K562 (cell line): ENCODE data around the gene PTH2. TPM values are rescaled to one million over a fixed set of nuclear protein-coding genes. Genes with fewer than 3 reads are reported as not detected.

Source experiments
- BRD4 ChIP-seq: fragments of 200-600 bp; sonication (generic); IDR thresholded peaks from 2 replicates; pipeline ENCODE4 v1.6.1; 2017; ENCODE audit warnings: inconsistent platforms
- BRF1 ChIP-seq: IDR thresholded peaks from 3 replicates; pipeline ENCODE4 v1.6.1; 2011; ENCODE audit warnings: borderline replicate concordance, mild to moderate bottlenecking; ENCODE audit not compliant: insufficient read length; ENCODE audit errors: extremely low read depth
- CREBBP ChIP-seq: IDR thresholded peaks from one replicate; pipeline ENCODE4 v1.6.1; 2012; ENCODE audit warnings: low read depth, mild to moderate bottlenecking, control low read depth, inconsistent platforms, low read length
- CXXC5 ChIP-seq: fragments of 250-450 bp; sonication (Bioruptor Pico); IDR thresholded peaks from 2 replicates; pipeline ENCODE4 v1.8.0; 2022; ENCODE audit warnings: inconsistent platforms, mild to moderate bottlenecking, moderate library complexity
- ELF4 ChIP-seq: fragments of 450-650 bp; formaldehyde crosslinking; IDR thresholded peaks from 2 replicates; pipeline ENCODE4 v1.4.0; 2022; ENCODE audit warnings: missing genetic modification characterization
- ETS2 ChIP-seq: IDR thresholded peaks from 2 replicates; pipeline ENCODE4 v1.6.1; 2016; ENCODE audit warnings: borderline replicate concordance, missing genetic modification characterization, mild to moderate bottlenecking, moderate library complexity, missing compliant biosample characterization; ENCODE audit not compliant: poor library complexity, severe bottlenecking
- ETV5 ChIP-seq: sonication (generic); formaldehyde crosslinking; IDR thresholded peaks from 2 replicates; pipeline ENCODE4 v1.4.0; 2020; ENCODE audit warnings: low read depth, mild to moderate bottlenecking, missing genetic modification reagents
- HMG20A ChIP-seq: fragments of 450-650 bp; formaldehyde crosslinking; conservative IDR thresholded peaks from 2 replicates; pipeline ENCODE4 v1.4.0; 2020; ENCODE audit warnings: mild to moderate bottlenecking, mixed read lengths
- NFE2 ChIP-seq: IDR thresholded peaks from 2 replicates; pipeline ENCODE4 v1.6.1; 2014; ENCODE audit warnings: antibody characterized with exemption, low read depth
- NFRKB ChIP-seq: fragments of 450-650 bp; IDR thresholded peaks from 2 replicates; pipeline ENCODE4 v1.6.1; 2016; ENCODE audit warnings: low read depth
- PHB ChIP-seq: fragments of 250-450 bp; sonication (Bioruptor Pico); IDR thresholded peaks from 2 replicates; pipeline ENCODE4 v1.5.0; 2021
- SP1 ChIP-seq: sonication (generic); formaldehyde crosslinking; IDR thresholded peaks from 2 replicates; pipeline ENCODE4 v1.8.1; 2022; ENCODE audit warnings: mild to moderate bottlenecking, missing genetic modification reagents
- SPI1 ChIP-seq: IDR thresholded peaks from 2 replicates; pipeline ENCODE4 v1.6.1; 2011; ENCODE audit warnings: low read depth, low read length, control low read depth, borderline replicate concordance
- SUPT5H ChIP-seq: fragments of 450-650 bp; IDR thresholded peaks from 2 replicates; pipeline ENCODE4 v1.6.1; 2016
- TEAD2 ChIP-seq: fragments of 450-650 bp; IDR thresholded peaks from 2 replicates; pipeline ENCODE4 v1.6.1; 2016; ENCODE audit warnings: missing genetic modification characterization, control low read depth, missing compliant biosample characterization
- ZC3H4 ChIP-seq: sonication (generic); formaldehyde crosslinking; IDR thresholded peaks from 2 replicates; pipeline ENCODE4 v1.9.0; 2021; ENCODE audit warnings: missing genetic modification reagents, borderline replicate concordance
- ZNF184 ChIP-seq: sonication (generic); formaldehyde crosslinking; IDR thresholded peaks from 2 replicates; pipeline ENCODE4 v1.5.0; 2020; ENCODE audit warnings: missing genetic modification reagents
- ZNF551 ChIP-seq: fragments of 250-450 bp; sonication (Bioruptor Pico); IDR thresholded peaks from 2 replicates; pipeline ENCODE4 v1.5.0; 2021; ENCODE audit warnings: mild to moderate bottlenecking, moderate library complexity
- polyA plus RNA-seq, 8 experiments: library from polyadenylated mRNA; depleted of rRNA in 4 of 8; stranded (reverse) in 5 of 8; unstranded in 3 of 8; fragments of >200 nt; fragmentation: Nextera tagmentation in 2 of 8; fragmentation: Illumina TruSeq in 1 of 8; extraction: Ambion mirVana in 2 of 8; extraction: Trizol in 1 of 8; gene quantifications; 2 replicates each; pipeline versions ENCODE4 v1.2.1 to v1.2.3, GENCODE V29; 2011 to 2014; ENCODE audit warnings: inconsistent platforms in 1 of 8, missing spikeins in 1 of 8
- total RNA-seq, 7 experiments: library from RNA; depleted of rRNA in 6 of 7; stranded (reverse); fragments of >200 nt in 6 of 7; fragmentation: Illumina TruSeq in 2 of 7; extraction: Trizol in 2 of 7; gene quantifications; 2 replicates each; pipeline versions ENCODE4 v1.2.1 to v1.2.3, GENCODE V29; 2011 to 2021; ENCODE audit warnings: low replicate concordance in 1 of 7
- TF ChIP-seq, protein P1 (sequence below): sonication (generic); formaldehyde crosslinking; IDR thresholded peaks from 2 replicates; pipeline ENCODE4 v1.8.0; 2023; ENCODE audit warnings: mild to moderate bottlenecking, missing genetic modification reagents
- TF ChIP-seq, protein P2 (sequence below): sonication (generic); formaldehyde crosslinking; IDR thresholded peaks from 2 replicates; pipeline ENCODE4 v1.8.0; 2022; ENCODE audit warnings: mild to moderate bottlenecking, missing genetic modification reagents
- TF ChIP-seq, protein P3 (sequence below): IDR thresholded peaks from 2 replicates; pipeline ENCODE4 v1.6.1; 2011; ENCODE audit warnings: borderline replicate concordance, low read depth, mild to moderate bottlenecking, moderate library complexity, low read length; ENCODE audit not compliant: insufficient read depth, poor library complexity, severe bottlenecking
- TF ChIP-seq, protein P4 (sequence below): fragments of 450-650 bp; formaldehyde crosslinking; IDR thresholded peaks from 2 replicates; pipeline ENCODE4 v1.4.0; 2020; ENCODE audit warnings: mild to moderate bottlenecking, mixed read lengths

PTH2 gene
- total and polyA plus RNA-seq, 9 of the 15 experiments (the other 6 are each of a cell fraction or from before 2014, with no cell fraction given) = 1.3 TPM; not detected in 8

DNA sequence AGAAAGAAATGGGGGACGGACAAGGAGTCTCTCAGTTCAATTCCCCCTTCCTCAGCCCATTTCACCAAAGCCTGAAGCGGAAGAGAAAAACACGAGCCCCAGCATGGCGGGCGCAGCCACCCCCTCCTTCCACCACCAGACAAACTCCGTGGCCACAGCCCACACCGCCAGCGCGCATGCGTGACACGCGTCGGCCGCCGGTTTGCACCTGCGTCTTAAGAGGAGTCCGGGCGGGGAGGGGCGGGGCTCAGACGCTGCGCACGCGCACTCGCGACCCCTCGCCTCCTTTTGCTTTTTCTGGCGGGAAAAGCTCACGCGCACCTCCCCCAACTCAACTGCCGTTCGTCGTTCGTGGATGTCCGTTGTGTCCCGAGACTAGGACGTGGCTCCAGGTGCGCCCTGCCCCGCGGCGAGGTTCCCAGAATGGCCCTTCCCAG, 35.3 kb downstream of the PTH2 start, which contains the start of gene KASH5 (continued):
- TF ChIP-seq NFRKB (0 out of 2 replicates have a peak, but pooled peaks have one; percentile 45), ETV5 (CRISPR knock-in tag) (no peak), SPI1 (no peak), ZC3H4 (no peak), ETS2 (tag) (no peak), BRF1 (no peak), ZNF184 (no peak), SP1 (CRISPR knock-in tag) (no peak), ZNF551 (CRISPR knock-in tag) (no peak), CXXC5 (CRISPR knock-in tag) (peak; percentile 68), BRD4 (no peak), TEAD2 (no peak), NFE2 (no peak), CREBBP (no peak), HMG20A (CRISPR knock-in tag) (no peak), PHB (CRISPR knock-in tag) (no peak), SUPT5H (peak; percentile 55), ELF4 (CRISPR knock-in tag) (no peak)
- TF ChIP-seq, protein P1, sequence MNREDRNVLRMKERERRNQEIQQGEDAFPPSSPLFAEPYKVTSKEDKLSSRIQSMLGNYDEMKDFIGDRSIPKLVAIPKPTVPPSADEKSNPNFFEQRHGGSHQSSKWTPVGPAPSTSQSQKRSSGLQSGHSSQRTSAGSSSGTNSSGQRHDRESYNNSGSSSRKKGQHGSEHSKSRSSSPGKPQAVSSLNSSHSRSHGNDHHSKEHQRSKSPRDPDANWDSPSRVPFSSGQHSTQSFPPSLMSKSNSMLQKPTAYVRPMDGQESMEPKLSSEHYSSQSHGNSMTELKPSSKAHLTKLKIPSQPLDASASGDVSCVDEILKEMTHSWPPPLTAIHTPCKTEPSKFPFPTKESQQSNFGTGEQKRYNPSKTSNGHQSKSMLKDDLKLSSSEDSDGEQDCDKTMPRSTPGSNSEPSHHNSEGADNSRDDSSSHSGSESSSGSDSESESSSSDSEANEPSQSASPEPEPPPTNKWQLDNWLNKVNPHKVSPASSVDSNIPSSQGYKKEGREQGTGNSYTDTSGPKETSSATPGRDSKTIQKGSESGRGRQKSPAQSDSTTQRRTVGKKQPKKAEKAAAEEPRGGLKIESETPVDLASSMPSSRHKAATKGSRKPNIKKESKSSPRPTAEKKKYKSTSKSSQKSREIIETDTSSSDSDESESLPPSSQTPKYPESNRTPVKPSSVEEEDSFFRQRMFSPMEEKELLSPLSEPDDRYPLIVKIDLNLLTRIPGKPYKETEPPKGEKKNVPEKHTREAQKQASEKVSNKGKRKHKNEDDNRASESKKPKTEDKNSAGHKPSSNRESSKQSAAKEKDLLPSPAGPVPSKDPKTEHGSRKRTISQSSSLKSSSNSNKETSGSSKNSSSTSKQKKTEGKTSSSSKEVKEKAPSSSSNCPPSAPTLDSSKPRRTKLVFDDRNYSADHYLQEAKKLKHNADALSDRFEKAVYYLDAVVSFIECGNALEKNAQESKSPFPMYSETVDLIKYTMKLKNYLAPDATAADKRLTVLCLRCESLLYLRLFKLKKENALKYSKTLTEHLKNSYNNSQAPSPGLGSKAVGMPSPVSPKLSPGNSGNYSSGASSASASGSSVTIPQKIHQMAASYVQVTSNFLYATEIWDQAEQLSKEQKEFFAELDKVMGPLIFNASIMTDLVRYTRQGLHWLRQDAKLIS (CRISPR knock-in tag) = no peak
- TF ChIP-seq, protein P2, sequence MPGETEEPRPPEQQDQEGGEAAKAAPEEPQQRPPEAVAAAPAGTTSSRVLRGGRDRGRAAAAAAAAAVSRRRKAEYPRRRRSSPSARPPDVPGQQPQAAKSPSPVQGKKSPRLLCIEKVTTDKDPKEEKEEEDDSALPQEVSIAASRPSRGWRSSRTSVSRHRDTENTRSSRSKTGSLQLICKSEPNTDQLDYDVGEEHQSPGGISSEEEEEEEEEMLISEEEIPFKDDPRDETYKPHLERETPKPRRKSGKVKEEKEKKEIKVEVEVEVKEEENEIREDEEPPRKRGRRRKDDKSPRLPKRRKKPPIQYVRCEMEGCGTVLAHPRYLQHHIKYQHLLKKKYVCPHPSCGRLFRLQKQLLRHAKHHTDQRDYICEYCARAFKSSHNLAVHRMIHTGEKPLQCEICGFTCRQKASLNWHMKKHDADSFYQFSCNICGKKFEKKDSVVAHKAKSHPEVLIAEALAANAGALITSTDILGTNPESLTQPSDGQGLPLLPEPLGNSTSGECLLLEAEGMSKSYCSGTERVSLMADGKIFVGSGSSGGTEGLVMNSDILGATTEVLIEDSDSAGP (CRISPR knock-in tag) = no peak
- TF ChIP-seq, protein P3, sequence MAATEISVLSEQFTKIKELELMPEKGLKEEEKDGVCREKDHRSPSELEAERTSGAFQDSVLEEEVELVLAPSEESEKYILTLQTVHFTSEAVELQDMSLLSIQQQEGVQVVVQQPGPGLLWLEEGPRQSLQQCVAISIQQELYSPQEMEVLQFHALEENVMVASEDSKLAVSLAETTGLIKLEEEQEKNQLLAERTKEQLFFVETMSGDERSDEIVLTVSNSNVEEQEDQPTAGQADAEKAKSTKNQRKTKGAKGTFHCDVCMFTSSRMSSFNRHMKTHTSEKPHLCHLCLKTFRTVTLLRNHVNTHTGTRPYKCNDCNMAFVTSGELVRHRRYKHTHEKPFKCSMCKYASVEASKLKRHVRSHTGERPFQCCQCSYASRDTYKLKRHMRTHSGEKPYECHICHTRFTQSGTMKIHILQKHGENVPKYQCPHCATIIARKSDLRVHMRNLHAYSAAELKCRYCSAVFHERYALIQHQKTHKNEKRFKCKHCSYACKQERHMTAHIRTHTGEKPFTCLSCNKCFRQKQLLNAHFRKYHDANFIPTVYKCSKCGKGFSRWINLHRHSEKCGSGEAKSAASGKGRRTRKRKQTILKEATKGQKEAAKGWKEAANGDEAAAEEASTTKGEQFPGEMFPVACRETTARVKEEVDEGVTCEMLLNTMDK = no peak
- TF ChIP-seq, protein P4, sequence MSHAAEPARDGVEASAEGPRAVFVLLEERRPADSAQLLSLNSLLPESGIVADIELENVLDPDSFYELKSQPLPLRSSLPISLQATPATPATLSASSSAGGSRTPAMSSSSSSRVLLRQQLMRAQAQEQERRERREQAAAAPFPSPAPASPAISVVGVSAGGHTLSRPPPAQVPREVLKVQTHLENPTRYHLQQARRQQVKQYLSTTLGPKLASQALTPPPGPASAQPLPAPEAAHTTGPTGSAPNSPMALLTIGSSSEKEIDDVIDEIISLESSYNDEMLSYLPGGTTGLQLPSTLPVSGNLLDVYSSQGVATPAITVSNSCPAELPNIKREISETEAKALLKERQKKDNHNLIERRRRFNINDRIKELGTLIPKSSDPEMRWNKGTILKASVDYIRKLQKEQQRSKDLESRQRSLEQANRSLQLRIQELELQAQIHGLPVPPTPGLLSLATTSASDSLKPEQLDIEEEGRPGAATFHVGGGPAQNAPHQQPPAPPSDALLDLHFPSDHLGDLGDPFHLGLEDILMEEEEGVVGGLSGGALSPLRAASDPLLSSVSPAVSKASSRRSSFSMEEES (CRISPR knock-in tag) = no peak
